H1 (cell line): ENCODE results near the gene SLC2A10. TPM values are rescaled to one million over a fixed set of nuclear protein-coding genes. Genes with fewer than 3 reads are reported as not detected.

Experiments
- CTCF ChIA-PET: fragments of 300-600 bp; sonication (Branson Sonifier 250); formaldehyde crosslinking; loops from one replicate; lab custom pipeline; 2021; ENCODE audit not compliant: partially characterized antibody; lab: Charles Lee
- POLR2A ChIA-PET: fragments of 300-600 bp; sonication (Branson Sonifier 250); formaldehyde crosslinking; loops from one replicate; lab custom pipeline; 2021; ENCODE audit warnings: inconsistent platforms; ENCODE audit not compliant: partially characterized antibody; lab: Charles Lee
- DNase-seq, 2 experiments: peaks; one replicate each; pipeline versions ENCODE4 v3.0.0 to v3.0.0-alpha.2; 2010 to 2022; ENCODE audit warnings: low spot score in 2 of 2, low read depth in 1 of 2, mixed read lengths in 1 of 2
- FAIRE-seq: peaks from 2 replicates; lab custom pipeline; 2011; peaks lifted over from hg19 to GRCh38; lab: Jason Lieb, UNC
- H2AFZ ChIP-seq: 2 replicates; pipeline ENCODE4 v1.8.1; 2012; ENCODE audit warnings: low read length, inconsistent platforms
- H2AK5ac ChIP-seq: 2 replicates; pipeline ENCODE4 v1.6.1; 2013; ENCODE audit warnings: low read depth, low read length
- H2BK120ac ChIP-seq: replicated peaks from 2 replicates; pipeline ENCODE3; 2013; ENCODE audit warnings: low read depth, low read length, inconsistent platforms
- H2BK12ac ChIP-seq: 2 replicates; pipeline ENCODE4 v1.6.1; 2013; ENCODE audit warnings: low read depth, low read length
- H2BK15ac ChIP-seq: 2 replicates; pipeline ENCODE4 v1.6.1; 2013; ENCODE audit warnings: low read length
- H2BK20ac ChIP-seq: 2 replicates; pipeline ENCODE4 v1.6.1; 2013; ENCODE audit warnings: low read length
- H2BK5ac ChIP-seq: 2 replicates; pipeline ENCODE4 v1.6.1; 2013; ENCODE audit warnings: low read depth, low read length
- H3K14ac ChIP-seq: 2 replicates; pipeline ENCODE4 v1.6.1; 2013; ENCODE audit warnings: inconsistent platforms; ENCODE audit not compliant: insufficient read length
- H3K18ac ChIP-seq: 2 replicates; pipeline ENCODE4 v1.6.1; 2013; ENCODE audit warnings: low read length; ENCODE audit errors: extremely low read depth
- H3K23ac ChIP-seq: 2 replicates; pipeline ENCODE4 v1.6.1; 2013; ENCODE audit warnings: inconsistent platforms; ENCODE audit not compliant: insufficient read length
- H3K23me2 ChIP-seq: 2 replicates; pipeline ENCODE4 v1.6.1; 2013; ENCODE audit warnings: low read depth, low read length
- H3K27ac ChIP-seq: 2 replicates; pipeline ENCODE4 v1.6.1; 2011; ENCODE audit warnings: low read depth, low read length, inconsistent platforms
- H3K27me3 ChIP-seq, 4 experiments: replicated peaks in 1 of 4; 1 replicate in 1 of 4; 2 replicates in 3 of 4; pipeline versions ENCODE4 v1.6.1 to v1.8.1; 2011 to 2013; ENCODE audit warnings: low read length in 3 of 4, mild to moderate bottlenecking in 3 of 4, inconsistent platforms in 2 of 4, mixed read lengths in 2 of 4, moderate library complexity in 1 of 4; ENCODE audit not compliant: control insufficient read depth in 3 of 4, insufficient read depth in 3 of 4; ENCODE audit errors: extremely low read depth in 1 of 4
- H3K36me3 ChIP-seq, 4 experiments: 2 replicates each; pipeline versions ENCODE4 v1.6.1 to v1.8.1; 2011 to 2013; ENCODE audit warnings: mild to moderate bottlenecking in 4 of 4, low read length in 3 of 4, moderate library complexity in 2 of 4, control low read depth in 1 of 4, inconsistent platforms in 1 of 4; ENCODE audit not compliant: insufficient read depth in 4 of 4, control insufficient read depth in 2 of 4
- H3K4ac ChIP-seq: replicated peaks from 2 replicates; pipeline ENCODE3; 2013; ENCODE audit warnings: low read length, low read depth, mixed read lengths, inconsistent platforms; ENCODE audit not compliant: insufficient read length
- H3K4me1 ChIP-seq, 4 experiments: replicated peaks in 1 of 4; 1 replicate in 1 of 4; 2 replicates in 3 of 4; pipeline versions ENCODE4 v1.6.1 to v1.8.1; 2011 to 2013; ENCODE audit warnings: low read length in 3 of 4, inconsistent platforms in 2 of 4, mixed read lengths in 1 of 4; ENCODE audit not compliant: insufficient read depth in 4 of 4, control insufficient read depth in 3 of 4
- H3K4me2 ChIP-seq, 2 experiments: 2 replicates each; pipeline versions ENCODE4 v1.6.1 to v1.8.1; 2011 to 2013; ENCODE audit warnings: low read depth in 2 of 2, low read length in 2 of 2, control low read depth in 1 of 2, inconsistent platforms in 1 of 2, mild to moderate bottlenecking in 1 of 2; ENCODE audit not compliant: insufficient read depth in 1 of 2
- H3K4me3 ChIP-seq, 4 experiments: fragments of 200-600, 300-600 bp in 1 of 4; sonication (generic), shearing (Covaris generic), sonication (Bioruptor Twin) in 1 of 4; 2 replicates each; pipeline versions ENCODE4 v1.5.1 to v1.8.1; 2011 to 2016; ENCODE audit warnings: low read length in 4 of 4, low read depth in 3 of 4, control low read depth in 2 of 4, inconsistent platforms in 2 of 4, mild to moderate bottlenecking in 2 of 4, mixed read lengths in 1 of 4, moderate library complexity in 1 of 4; ENCODE audit not compliant: insufficient read depth in 2 of 4; ENCODE audit errors: extremely low read depth in 1 of 4
- H3K56ac ChIP-seq: replicated peaks from 2 replicates; pipeline ENCODE3; 2013; ENCODE audit warnings: low read depth, mild to moderate bottlenecking, mixed read lengths, low read length, inconsistent platforms; ENCODE audit not compliant: insufficient read length
- H3K79me1 ChIP-seq: 2 replicates; pipeline ENCODE4 v1.6.1; 2013; ENCODE audit warnings: low read depth, low read length, control low read depth
- H3K79me2 ChIP-seq, 2 experiments: 2 replicates each; pipeline versions ENCODE4 v1.6.1 to v1.8.1; 2012 to 2013; ENCODE audit warnings: low read length in 2 of 2, mild to moderate bottlenecking in 2 of 2, inconsistent platforms in 1 of 2; ENCODE audit not compliant: insufficient read depth in 2 of 2, control insufficient read depth in 1 of 2
- H3K9ac ChIP-seq, 4 experiments: replicated peaks in 1 of 4; 1 replicate in 1 of 4; 2 replicates in 3 of 4; pipeline versions ENCODE4 v1.6.1 to v1.8.1; 2011 to 2013; ENCODE audit warnings: low read depth in 3 of 4, low read length in 3 of 4, control low read depth in 2 of 4, mild to moderate bottlenecking in 2 of 4, moderate library complexity in 2 of 4, inconsistent platforms in 1 of 4; ENCODE audit errors: extremely low read depth in 1 of 4
- H3K9me3 ChIP-seq, 2 experiments: 2 replicates each; pipeline versions ENCODE4 v1.6.1 to v1.8.1; 2012 to 2013; ENCODE audit warnings: mild to moderate bottlenecking in 2 of 2, moderate library complexity in 2 of 2, control low read depth in 1 of 2, inconsistent platforms in 1 of 2, low read depth in 1 of 2, low read length in 1 of 2, mixed read lengths in 1 of 2; ENCODE audit not compliant: insufficient read depth in 2 of 2
- H4K20me1 ChIP-seq, 2 experiments: replicated peaks in 1 of 2; 2 replicates each; pipeline versions ENCODE3 to v1.8.1; 2011 to 2013; ENCODE audit warnings: inconsistent platforms in 2 of 2, low read length in 2 of 2, mild to moderate bottlenecking in 1 of 2; ENCODE audit not compliant: insufficient read depth in 2 of 2, control insufficient read depth in 1 of 2
- H4K5ac ChIP-seq: 2 replicates; pipeline ENCODE4 v1.6.1; 2013; ENCODE audit warnings: low read length, low read depth, mixed read lengths, inconsistent platforms; ENCODE audit not compliant: insufficient read length
- H4K8ac ChIP-seq: 2 replicates; pipeline ENCODE4 v1.8.0; 2013; ENCODE audit warnings: mild to moderate bottlenecking, moderate library complexity, low read length, inconsistent platforms; ENCODE audit not compliant: insufficient read depth; ENCODE audit errors: extremely low read depth
- H4K91ac ChIP-seq: replicated peaks from 2 replicates; pipeline ENCODE3; 2013; ENCODE audit warnings: low read length, mixed read lengths, inconsistent platforms; ENCODE audit not compliant: insufficient read length
- ASH2L ChIP-seq: fragments of 200-600, 300-600 bp; sonication (generic); IDR thresholded peaks from one replicate; pipeline ENCODE4 v1.7.1; 2017; ENCODE audit warnings: low read length
- CREB1 ChIP-seq: IDR thresholded peaks from 2 replicates; pipeline ENCODE4 v1.6.1; 2012; ENCODE audit warnings: inconsistent platforms
- MAFK ChIP-seq: IDR thresholded peaks from 2 replicates; pipeline ENCODE4 v1.6.1; 2012; ENCODE audit warnings: low read depth, mild to moderate bottlenecking, improper control_type of control experiment, low read length
- WGBS, 2 experiments: shearing (Covaris generic) in 1 of 2; methylation state at CpG; one replicate each; pipeline versions ENCODE4 v1.1.6 to v1.1.7; 2013 to 2015; ENCODE audit warnings: low lambda C conversion rate in 2 of 2, mixed read lengths in 2 of 2, inconsistent platforms in 1 of 2, low coverage in 1 of 2, missing lambda C conversion rate in 1 of 2; ENCODE audit not compliant: insufficient replicate concordance in 2 of 2, insufficient coverage in 1 of 2, insufficient read length in 1 of 2; ENCODE audit errors: extremely low coverage in 1 of 2, missing lambda C conversion rate in 1 of 2; 5-methylcytosine and 5-hydroxymethylcytosine counted together
- polyA plus RNA-seq, 7 experiments: library from polyadenylated mRNA; depleted of rRNA in 3 of 7; stranded (reverse) in 5 of 7; unstranded in 2 of 7; fragments of >200 nt in 5 of 7; fragments of 200-250 nt in 2 of 7; gene quantifications; 1 replicate in 5 of 7; 2 replicates in 1 of 7; 4 replicates in 1 of 7; pipeline versions ENCODE4 v1.2.1 to v1.2.3, GENCODE V29; 2011 to 2013; ENCODE audit warnings: missing spikeins in 2 of 7, mixed read lengths in 2 of 7
- total RNA-seq: library from RNA; stranded (reverse); fragmentation: NEBNext Ultra II Directional; extraction: Animal tissue kit (Norgen Biotek cat#: 25700); gene quantifications from 2 replicates; pipeline ENCODE4 v1.2.1, GENCODE V29; 2021

Gene SLC2A10
- total and polyA plus RNA-seq, 2 of the 8 experiments (the other 6 are each of a cell fraction or from before 2014, with no cell fraction given), result 9.0 to 9.7 TPM

- H3K23me2 ChIP-seq, result peaks cover 8% of the 10 kb centered on the region; the same call in 1 of the 2 replicates
- no peaks in the 10 kb centered on the region for H3K27me3 ChIP-seq
- H3K9ac ChIP-seq, result peak overlapping the region in 1 of 4 experiments; percentile 43; a peak in 1 of 7 replicates
- no peak overlapping the region for H2BK120ac ChIP-seq
- H2BK5ac ChIP-seq, result no peak overlapping the region
- H3K79me2 ChIP-seq, result no peaks in the 10 kb centered on the region
- H3K4me3 ChIP-seq, result no peak overlapping the region
- H2AFZ ChIP-seq, result peak overlapping the region; percentile 61; the same call in 1 of the 2 replicates
- no peaks in the 10 kb centered on the region for H3K9me3 ChIP-seq
- no peaks in the 10 kb centered on the region; the same call in 1 of the 2 replicates for H3K79me1 ChIP-seq
- no peak overlapping the region for H4K91ac ChIP-seq
- peaks cover 0 to 5% (median 0%) of the 10 kb centered on the region in 4 experiments; a peak in 1 of 7 replicates for H3K4me1 ChIP-seq
- no peak overlapping the region for H3K4ac ChIP-seq
- 86% methylated on average over 15 of the region's 15 CpGs; no CpG with 5 or more reads in 1 of the 2 experiments for WGBS, 2 experiments
- no peaks in the 10 kb centered on the region for H3K36me3 ChIP-seq
- FAIRE-seq, result no peak
- H2AK5ac ChIP-seq, result no peak overlapping the region
- H3K4me2 ChIP-seq, result no peak overlapping the region
- TF ChIP-seq ASH2L, result no peak
- no peak for TF ChIP-seq MAFK
- no peak for TF ChIP-seq CREB1
- TF ChIP-seq, all 59 proteins: peak for 0
- Histone ChIP-seq H2BK15ac (no peak overlapping the region), H3K23ac (no peak overlapping the region), H3K14ac (no peak overlapping the region), H3K18ac (no peak overlapping the region), H3K27ac (no peak overlapping the region), H2BK12ac (no peak overlapping the region), H4K5ac (no peak overlapping the region), H4K20me1 (peaks cover 0 to 1% of the 10 kb centered on the region in 2 experiments), H4K8ac (no peak overlapping the region), H3K56ac (no peak overlapping the region), H2BK20ac (no peak overlapping the region)
- ChIA-PET POLR2A (no interaction called here), CTCF (interaction anchor here (0.8 to 1.6 kb wide), 3 partner anchors 16 to 600 kb away, joined by 3 to 9 read pairs (median 3); no protein-coding TSS in a partner anchor)
- no peak for DNase-seq
These were observed 75.1 kb downstream of the SLC2A10 start for GRCh38 chr20:46784436-46785127.
